NCI-H1417 (cell line): ENCODE data around the gene PSMA6.
"Not testable (repeated sequence)": the region's sequence is repeated elsewhere in the genome, so short reads cannot be mapped to it uniquely, and the experiment has no call there.

ENCODE experiments used
- DNase-seq, 3 experiments: peaks; one replicate each; lab custom pipeline; 2025; lab: John Stamatoyannopoulos, UW

PSMA6 gene

DNA sequence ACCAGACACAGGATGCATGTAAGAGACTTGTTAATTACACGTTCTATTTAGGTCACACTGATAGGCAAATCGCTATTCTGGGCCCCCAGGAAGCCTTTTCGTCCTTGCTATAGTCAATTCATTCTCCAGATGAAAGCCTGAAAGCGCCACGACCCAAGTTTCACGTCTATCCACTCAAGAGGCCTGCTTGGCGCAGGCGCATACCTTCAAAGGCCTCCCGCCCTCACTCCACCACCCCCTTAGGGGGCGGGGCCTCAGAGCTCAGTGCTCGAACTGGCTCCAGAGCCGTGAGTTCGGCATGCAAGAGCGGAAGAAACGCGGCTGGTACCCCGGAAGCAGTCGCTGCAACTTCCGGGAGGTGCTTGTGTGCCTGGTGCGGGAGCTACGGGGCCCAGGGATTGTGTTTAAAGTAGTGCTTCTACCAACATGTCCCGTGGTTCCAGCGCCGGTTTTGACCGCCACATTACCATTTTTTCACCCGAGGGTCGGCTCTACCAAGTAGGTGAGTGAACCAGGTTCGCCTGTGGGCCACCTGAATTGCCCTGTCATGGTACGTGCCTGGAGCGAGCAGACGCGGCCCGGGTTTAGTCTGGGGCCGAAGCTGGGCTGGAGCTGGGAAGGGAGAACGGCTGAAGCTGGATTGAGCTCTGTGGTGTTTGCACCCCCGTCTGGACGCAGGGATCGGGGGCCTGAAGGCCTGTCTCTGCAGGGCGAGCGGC lies at the start of gene PSMA6:
TSS of gene PSMA6 (plus strand) at position 332 of the 719 bp plus-strand sequence. CDS start at position 427, 95 bp downstream.
- DNase-seq = peak; percentile 100

DNA sequence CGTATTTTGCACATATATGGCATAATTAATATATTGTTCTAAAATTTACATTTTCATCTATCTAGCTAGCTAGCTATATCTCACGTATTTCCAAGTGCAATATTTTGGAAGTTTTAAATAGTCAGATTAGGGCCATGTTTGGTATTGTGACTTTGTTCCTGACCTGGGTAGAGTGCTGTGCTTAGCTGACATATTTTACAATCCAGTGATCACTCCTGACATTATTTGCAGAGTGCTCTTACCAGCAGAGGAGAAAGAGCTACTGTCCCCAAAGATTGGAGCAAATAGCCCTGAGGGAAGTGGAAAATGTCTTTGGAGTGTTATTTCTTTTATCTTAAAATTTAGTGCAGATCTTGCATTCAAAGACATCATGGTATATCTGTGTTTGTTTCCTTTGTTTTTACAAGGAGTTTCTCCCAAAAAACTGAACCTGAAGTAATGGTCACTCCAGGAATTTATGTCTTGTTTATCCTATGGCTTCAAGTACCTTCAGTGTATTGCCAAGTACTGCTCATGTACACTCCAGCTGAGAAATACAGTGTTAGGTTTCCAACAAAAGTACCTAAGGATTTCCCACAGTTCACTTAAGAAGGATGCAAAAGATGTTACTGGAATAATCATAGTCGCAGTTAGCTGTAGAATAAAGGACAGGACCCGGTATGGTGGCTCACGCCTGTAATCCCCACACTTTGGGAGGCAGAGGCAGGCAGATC lies 49.4 kb upstream of the PSMA6 start:
- DNase-seq = no peak

DNA sequence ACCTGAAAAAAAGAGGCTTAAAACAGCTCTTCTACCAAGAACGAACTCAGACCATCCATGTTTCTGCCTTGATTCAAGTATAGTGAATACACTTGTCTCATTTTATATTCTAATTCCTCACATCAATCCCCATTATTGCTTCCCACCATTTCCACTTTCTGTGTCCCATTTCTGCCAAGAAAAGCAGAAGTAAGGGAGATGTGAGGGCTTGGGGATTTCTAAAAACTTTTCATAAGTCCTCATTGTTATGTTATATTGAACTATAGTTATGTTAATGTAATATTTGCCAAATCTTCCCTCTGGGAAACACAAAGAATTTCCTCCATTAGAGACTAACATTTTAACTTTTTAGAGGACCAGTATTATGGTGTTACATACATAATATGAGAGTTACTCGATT lies 48.2 kb upstream of the PSMA6 start:
- no peak for DNase-seq

DNA sequence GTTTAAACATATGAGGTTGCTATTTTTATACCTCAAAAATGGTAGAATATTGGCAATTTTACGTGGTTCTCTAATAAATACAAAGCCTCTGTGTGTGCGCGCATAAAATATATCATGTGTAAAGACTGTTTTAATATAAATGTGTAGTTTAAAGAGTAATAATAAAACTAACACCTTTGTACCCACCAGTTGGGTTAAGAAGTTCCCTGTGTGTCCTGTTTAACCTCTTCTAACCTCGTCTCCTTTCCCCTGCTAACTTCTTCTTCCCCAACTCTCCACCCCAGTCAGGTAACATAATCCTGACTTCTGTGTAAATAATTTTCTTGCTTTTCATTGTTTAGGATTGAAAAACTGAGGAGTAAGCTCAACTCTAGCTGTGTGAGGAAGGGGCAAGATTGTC lies 47.6 kb upstream of the PSMA6 start:
- DNase-seq = no peak

DNA sequence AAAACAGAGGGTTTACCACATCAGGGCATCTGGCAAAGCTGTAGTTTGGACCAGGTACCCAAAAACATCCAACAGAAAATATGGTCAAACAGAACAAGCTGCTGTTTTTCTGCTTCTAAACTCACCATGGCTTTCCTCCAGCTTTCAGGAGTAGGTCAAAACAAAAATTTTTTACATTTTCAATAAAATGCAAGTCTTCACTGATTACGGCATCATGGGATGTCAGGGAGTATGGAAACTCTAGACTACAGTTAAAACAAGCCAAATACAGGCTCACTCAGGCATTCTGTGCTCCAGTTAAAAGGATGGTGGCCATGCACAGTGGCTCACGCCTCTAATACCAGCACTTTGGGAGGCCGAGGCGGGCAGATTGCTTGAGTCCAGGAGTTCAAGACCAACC lies 47.1 kb upstream of the PSMA6 start:
- no peak for DNase-seq

DNA sequence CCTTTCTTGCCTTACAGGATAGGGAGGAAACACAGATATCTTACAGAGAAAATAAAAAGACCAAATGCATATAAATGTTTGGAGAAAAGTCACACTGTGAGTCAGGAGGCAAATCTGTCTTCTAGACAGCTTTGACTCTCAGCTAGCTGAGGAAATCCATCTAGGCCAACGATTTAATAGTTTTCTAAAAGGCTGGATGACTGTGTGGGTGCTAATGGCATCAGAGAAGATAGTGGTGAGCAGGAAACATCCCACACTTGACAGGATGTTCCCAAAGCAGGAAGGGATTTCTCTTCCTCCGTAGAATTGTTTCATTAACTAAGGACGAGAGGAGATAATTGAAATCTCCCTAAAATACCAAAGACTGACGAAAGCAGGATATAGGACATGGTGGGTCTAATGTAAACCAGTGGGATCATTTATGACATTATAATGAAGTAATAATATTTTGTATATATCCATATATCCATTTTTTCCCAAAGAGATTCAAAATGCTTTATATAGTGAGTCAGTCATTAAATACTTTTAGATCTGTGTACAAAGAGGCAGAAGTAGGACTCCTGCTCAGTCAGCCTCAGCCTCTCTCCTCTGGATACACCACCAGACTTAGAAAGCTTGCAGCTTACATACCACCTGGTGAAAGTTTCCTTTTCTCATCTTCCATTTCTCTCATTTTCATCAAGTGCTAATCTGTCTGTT lies 44.3 kb upstream of the PSMA6 start:
- no peak for DNase-seq

DNA sequence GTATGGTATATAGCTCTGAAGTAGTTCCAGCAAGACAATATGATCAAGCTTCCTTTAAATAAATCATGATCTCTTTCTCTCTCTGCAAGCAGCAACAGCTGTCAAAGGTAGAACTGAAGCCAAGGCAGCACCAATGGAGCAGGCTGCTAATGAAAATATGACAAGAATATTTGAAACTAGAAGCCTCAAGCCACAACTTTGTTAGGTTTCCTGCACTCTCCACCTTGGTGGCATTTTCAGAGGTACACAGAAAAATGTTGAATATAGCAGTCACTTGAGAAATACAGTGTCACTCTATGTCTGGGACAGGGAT lies 43.8 kb upstream of the PSMA6 start:
- no peak for DNase-seq

DNA sequence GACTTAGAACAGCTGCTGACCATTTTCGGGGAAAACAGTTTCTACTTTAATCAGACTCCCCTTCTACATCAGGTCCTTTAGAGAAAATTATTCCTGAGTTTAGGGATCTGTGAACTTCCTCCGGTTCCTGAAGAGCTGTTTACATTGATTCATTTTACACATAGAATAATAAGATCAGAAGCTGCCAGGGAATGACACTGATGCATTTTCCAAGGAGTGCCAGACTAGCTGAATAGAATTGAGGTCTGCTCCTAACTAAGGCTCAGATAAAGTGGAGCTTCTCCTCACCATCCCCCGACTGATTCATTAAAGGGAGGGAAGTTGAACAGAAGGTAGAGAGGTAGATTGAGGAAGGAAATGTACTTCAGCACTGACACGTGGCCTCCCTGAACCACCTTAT lies 41.9 kb upstream of the PSMA6 start:
- DNase-seq = no peak

DNA sequence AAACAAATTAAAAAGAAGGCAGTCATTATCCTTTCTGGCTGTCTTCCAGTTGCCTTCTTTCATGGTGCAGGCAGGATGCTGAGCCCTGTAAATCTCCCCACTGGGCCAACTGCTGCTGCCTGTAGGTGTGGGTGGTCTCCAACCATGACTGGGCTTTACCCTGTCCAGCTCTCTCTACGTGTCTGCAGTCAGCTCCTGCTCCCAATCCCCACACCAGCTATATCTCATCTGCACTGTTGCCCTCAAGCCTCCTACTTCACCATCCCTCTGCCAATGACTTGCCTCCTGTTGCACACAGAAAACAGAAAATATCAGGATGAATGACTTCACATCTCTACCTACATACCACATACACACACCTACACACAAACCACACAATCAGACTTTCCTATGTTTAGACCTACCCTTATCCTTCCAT lies 39.7 kb upstream of the PSMA6 start:
- DNase-seq = no peak

DNA sequence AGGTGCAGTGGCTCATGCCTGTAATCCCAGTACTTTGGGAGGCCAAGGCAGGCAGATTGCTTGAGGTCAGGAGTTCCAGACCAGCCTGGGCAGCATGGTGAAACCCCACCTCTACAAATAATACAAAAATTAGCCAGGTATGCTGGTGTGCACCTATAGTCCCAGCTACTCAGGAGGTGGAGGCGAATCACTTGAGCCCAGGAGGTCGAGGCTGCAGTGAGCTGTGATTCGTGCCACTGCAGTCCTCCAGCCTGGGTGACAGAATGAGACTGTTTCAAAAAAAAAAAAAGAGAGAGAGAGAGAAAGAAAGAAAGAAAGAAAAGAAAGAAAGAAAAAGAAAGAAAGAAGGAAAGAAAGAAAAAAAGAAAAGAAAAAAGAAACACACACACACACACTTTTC lies 39.1 kb upstream of the PSMA6 start:
- DNase-seq = not testable (repeated sequence)

DNA sequence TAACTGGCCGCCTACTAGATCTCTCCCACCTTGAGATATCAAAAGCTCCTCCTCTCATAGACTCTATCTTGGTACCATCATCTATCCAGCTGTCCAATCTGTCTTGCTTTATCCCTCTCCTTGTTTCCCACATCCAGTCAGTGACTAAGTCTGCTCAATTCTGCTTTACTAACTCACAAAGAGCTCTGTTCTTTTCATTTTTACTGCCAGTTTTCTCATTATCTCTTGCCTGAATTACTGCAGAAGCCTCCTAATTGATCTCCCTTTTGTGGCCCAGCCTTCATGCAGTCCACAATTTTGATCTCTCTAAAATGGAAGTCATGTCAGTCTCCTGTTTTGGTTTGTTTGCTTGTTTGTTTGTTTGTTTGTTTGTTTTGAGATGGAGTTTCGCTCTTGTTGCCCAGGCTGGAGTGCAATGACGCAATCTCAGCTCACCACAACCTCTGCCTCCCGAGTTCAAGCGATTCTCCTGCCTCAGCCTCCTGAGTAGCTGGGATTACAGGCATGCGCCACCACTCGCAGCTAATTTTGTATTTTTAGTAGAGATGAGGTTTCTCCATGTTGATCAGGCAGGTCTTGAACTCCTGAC lies 38.1 kb upstream of the PSMA6 start:
- not testable (repeated sequence) for DNase-seq

DNA sequence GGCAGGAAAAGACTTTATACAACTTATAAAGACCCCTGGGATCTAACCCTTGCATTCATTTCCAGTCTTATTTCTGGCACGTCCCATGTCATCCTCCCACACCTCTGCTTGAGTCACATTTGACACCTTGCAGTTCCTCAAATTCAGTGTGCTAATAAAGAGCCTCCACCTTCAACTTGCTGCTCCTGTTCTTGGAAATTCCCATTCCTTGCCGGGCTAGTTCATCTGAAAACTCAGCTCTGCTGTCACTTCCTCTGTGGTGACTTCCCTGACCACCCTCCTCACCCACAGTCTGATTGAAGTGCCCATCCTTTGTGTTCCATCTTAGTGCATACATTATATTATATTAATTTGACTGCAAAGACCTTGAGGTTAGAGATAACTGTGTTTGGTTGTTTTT lies 37.4 kb upstream of the PSMA6 start:
- no peak for DNase-seq

DNA sequence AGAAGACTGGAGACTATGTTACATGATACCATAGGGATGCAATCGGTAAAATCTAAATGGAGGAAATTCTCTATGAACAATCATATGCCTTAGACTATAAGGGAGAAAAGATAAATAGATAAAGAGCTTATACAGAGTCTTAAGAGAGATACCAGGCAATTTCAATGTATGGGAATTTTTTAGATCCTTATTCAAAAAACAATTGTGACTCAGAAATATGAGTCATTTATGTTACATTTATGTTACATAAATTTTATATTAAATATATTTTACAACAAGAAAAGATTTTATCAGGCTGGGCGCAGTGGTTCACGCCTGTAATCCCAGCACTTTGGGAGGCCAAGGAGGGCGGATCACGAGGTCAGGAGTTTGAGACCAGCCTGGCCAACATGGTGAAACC lies 36.5 kb upstream of the PSMA6 start:
- no peak for DNase-seq

DNA sequence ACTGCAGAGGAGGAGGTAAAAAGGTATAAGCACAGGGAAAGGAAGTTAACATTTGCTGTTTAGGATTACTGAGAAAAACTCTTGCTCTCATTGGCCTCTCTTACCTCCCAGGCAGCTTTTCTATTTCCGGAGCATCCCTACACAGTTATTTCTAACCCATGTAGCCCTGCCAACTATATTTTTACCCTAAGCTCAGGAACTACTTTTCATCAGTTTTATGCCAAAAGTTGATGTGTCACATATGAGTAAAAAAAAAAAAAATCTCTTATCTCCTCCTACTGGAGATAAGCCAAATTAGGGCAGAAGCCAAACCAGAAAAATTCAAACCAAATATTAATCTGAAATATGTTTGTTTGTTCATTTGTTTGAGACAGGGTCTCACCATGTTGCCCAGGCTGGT lies 34.4 kb upstream of the PSMA6 start:
- no peak for DNase-seq

DNA sequence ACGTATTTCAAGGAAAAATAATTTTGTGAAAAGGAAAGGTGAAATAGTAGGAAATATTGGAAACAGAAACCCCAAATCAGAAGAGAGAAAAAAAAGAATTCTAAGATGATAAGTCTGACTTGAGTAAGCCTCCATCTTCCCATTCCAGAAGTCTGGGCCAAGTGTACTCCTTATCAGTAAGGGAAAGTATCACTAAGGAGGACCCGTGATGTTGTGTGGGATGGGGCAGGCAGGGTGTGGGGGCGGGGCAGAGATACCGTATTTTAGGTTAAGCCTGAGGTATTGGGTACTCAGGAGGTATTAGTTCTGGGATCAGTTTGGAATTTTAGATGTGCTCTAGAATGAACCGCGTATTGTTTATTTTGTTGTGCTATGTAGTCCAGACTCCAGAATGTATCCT lies 33.8 kb upstream of the PSMA6 start:
- no peak for DNase-seq

DNA sequence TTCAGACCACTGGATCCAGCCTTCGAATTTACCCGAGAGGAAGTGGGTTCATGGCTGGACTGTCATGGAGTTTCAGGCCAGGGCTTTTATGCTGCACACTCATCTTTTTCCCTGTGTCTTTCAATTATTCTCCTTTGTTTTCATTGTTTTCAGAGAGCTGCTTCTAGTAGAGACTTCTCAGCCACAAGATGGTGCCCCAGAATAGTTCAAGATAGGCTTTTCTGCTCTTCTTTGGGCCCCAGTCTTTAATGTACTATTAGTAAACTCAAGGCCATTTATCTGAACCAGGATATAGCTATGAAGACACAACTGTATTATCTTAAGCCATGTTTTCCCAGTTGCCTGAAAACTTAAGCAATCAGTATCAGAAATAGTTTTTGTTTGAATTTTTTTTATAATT lies 30.4 kb upstream of the PSMA6 start:
- no peak for DNase-seq

DNA sequence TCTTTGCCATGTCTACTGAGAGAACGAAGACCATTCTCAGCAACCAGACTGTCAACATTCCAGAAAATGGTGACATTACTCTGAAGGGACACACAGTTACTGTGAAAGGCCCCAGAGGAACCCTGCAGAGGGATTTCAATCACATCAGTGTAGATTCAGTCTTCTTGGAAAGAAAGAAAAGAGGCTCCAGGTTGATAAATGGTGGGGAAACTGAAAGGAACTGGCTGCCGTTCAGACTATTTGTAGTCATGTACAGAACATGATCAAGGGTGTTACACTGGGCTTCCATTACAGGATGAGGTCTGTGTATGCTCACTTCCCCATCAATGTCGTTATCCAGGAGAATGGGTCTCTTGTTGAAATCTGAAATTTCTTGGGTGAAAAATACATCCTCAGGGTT lies 29.7 kb upstream of the PSMA6 start:
- DNase-seq = no peak

DNA sequence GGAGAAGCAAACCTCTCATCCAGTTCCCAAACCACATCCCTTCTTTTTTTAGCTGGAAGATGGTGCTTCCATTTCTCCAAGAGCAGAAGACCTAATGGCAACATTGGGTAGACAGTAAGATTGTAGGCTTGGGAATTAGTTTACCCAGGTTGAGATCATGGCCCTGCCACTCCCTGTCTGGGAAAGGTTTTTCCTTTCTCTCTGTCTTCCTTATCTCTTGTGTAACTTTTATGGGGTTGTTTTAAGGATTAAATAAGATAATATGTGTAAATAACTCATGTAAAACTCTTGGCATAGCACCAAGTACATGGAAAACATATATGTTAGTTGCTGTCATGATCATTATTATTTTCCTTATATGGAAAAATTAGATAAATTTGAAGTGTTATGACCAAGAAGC lies 23.2 kb upstream of the PSMA6 start:
- DNase-seq = no peak

DNA sequence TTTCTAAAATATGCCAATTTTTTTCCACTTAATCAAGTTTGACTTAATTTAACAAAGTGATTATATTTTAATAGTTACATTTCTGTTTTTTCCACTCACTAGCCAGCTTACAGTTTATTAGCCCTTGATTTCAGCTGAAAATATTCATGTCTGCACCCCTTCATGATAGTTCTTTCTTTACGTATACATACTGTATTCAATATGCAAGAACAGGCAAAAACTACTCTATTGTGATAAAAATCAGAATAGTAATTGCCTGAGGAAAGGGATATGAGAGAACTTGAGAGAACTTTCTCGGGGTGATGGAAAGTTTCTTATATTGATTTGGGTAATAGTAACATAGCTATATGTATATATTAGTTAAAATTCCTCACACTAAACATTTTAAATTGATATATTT lies 17.4 kb upstream of the PSMA6 start:
- DNase-seq = no peak

DNA sequence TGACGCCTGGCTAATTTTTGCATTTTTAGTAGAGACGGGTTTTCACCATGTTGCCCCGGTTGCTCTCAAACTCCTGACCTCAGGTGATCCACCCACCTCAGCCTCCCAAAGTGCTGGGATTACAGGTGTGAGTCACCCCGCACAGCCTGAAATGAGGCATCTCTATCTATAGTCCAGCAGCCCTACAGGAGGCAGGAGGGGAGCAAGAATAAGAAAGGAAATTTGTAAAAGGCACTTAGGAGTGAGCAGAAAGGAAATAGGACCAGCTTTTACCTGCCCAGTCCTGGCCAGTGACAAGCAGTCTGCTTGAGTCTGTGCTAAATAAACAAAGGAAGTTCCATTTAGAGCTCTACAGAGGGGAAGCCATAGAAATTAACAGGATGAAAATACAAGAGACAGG lies 15.0 kb upstream of the PSMA6 start:
- DNase-seq = peak in 2 of 3 experiments; percentile 48 to 63

DNA sequence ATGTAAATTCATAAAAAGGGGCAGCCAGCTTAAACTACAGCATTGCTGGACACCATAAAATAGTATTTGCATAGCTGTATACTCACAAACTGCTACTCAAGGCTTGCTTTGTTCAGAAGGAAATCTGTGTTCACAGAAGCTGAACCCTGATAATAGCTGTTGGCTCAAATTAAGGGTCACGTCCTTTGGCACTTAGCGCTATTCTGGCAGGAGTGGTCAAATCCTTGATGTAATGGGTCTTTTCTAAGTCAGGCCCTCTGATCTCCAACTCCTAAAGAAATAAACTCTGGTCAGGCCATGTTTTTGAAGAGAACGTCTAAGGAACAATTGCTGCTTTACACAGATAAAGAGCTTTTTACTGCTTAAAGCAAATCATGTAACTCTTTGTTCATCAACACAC lies 12.8 kb upstream of the PSMA6 start:
- DNase-seq = no peak

DNA sequence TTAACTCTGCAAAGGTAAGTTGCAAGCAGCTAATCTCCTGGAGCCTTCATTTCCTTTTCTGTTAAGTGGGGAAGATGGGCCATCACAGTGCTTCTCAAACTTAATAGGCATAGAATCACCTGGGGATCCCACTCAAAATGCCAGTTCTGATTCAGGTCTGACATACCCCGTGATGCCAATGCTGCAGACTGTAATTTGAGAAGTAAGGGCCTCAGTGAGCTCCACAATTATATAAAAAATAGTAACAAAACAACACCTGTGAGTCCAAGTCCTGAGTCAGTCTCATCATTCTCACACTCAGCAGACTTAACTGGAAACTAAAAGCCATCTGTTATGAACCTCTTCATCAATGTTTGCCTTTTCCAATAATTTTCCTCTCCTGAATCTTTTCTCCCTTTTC lies 10.8 kb upstream of the PSMA6 start:
- no peak for DNase-seq

DNA sequence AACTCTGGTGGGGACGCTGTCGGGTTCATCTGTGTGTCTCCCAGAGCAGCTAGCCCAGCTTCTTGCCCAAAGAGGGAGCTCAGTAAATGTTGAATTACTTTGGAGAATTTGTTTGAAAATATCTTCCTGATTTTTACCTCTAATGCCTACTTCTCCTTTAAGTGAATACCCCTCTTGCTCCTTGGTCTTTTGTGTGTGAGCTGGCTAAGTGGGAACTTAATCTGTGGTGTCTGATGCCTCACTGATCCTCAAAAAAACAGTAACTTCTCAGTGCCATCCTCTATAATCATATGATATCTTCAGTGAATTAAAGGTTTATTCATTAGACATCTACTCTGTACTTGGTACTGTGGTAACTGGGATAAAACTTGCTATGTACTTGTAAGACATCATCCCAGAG lies 7.7 kb upstream of the PSMA6 start:
- no peak for DNase-seq
